Common myeloid progenitor, CD34-positive (primary cell): Measurements from ENCODE around the gene TDRD12.
"Not testable (repeated sequence)": the region's sequence is repeated elsewhere in the genome, so short reads cannot be mapped to it uniquely, and the experiment has no call there.

Experiments used
- CTCF ChIA-PET: fragments of 350-600 bp; sonication (Branson Sonifier 250); formaldehyde crosslinking; loops from one replicate; lab custom pipeline; 2021; ENCODE audit warnings: antibody characterized with exemption; lab: Charles Lee
- POLR2A ChIA-PET: fragments of 350-600 bp; sonication (Branson Sonifier 250); formaldehyde crosslinking; loops from one replicate; lab custom pipeline; 2021; ENCODE audit warnings: antibody characterized with exemption; lab: Charles Lee
- DNase-seq, 3 donors: peaks; one replicate each; pipeline versions ENCODE4 v3.0.0 to v3.0.0-alpha.2; 2013
- H3K27ac ChIP-seq, 2 experiments: 1 replicate in 1 of 2; 2 replicates in 1 of 2; pipeline ENCODE4 v1.7.0; 2013; ENCODE audit warnings: inconsistent platforms in 2 of 2, low read length in 2 of 2, mild to moderate bottlenecking in 2 of 2, low read depth in 1 of 2, moderate library complexity in 1 of 2; ENCODE audit not compliant: severe bottlenecking in 2 of 2, insufficient read depth in 1 of 2, poor library complexity in 1 of 2
- H3K27me3 ChIP-seq, 5 experiments: replicated peaks in 2 of 5; 1 replicate in 3 of 5; 2 replicates in 2 of 5; pipeline versions ENCODE4 v1.6.1 to v1.7.0; 2013; ENCODE audit warnings: low read length in 4 of 5, mild to moderate bottlenecking in 2 of 5, moderate library complexity in 2 of 5, inconsistent platforms in 1 of 5; ENCODE audit not compliant: insufficient read depth in 5 of 5, control insufficient read depth in 4 of 5
- H3K36me3 ChIP-seq, 4 experiments: 1 replicate in 2 of 4; 2 replicates in 2 of 4; pipeline versions ENCODE4 v1.6.1 to v1.7.0; 2013; ENCODE audit warnings: low read length in 3 of 4, control low read depth in 1 of 4, mild to moderate bottlenecking in 1 of 4; ENCODE audit not compliant: control insufficient read depth in 4 of 4, insufficient read depth in 4 of 4
- H3K4me1 ChIP-seq, 4 experiments: 1 replicate in 3 of 4; 2 replicates in 1 of 4; pipeline versions ENCODE4 v1.6.1 to v1.7.1; 2013; ENCODE audit warnings: low read length in 3 of 4, mild to moderate bottlenecking in 3 of 4, control low read depth in 1 of 4, inconsistent platforms in 1 of 4, moderate library complexity in 1 of 4; ENCODE audit not compliant: control insufficient read depth in 4 of 4, insufficient read depth in 4 of 4; ENCODE audit errors: control extremely low read depth in 1 of 4
- H3K4me3 ChIP-seq, 7 experiments: 1 replicate in 4 of 7; 2 replicates in 3 of 7; pipeline versions ENCODE4 v1.5.1 to v1.7.0; 2013; ENCODE audit warnings: mild to moderate bottlenecking in 7 of 7, low read length in 6 of 7, moderate library complexity in 6 of 7, inconsistent platforms in 2 of 7, low read depth in 2 of 7, control low read depth in 1 of 7; ENCODE audit not compliant: insufficient read depth in 4 of 7, control insufficient read depth in 1 of 7; ENCODE audit errors: extremely low read depth in 1 of 7
- H3K9me3 ChIP-seq, 5 experiments: 1 replicate in 4 of 5; 2 replicates in 1 of 5; pipeline versions ENCODE4 v1.6.1 to v1.7.1; 2013; ENCODE audit warnings: low read length in 4 of 5, mild to moderate bottlenecking in 2 of 5, inconsistent platforms in 1 of 5, low read depth in 1 of 5, moderate library complexity in 1 of 5; ENCODE audit not compliant: control insufficient read depth in 4 of 5, insufficient read depth in 2 of 5; ENCODE audit errors: control extremely low read depth in 1 of 5
- WGBS: methylation state at CpG from one replicate; pipeline ENCODE4 v1.1.5; 2013; ENCODE audit not compliant: insufficient coverage; 5-methylcytosine and 5-hydroxymethylcytosine counted together

Gene TDRD12

DNA sequence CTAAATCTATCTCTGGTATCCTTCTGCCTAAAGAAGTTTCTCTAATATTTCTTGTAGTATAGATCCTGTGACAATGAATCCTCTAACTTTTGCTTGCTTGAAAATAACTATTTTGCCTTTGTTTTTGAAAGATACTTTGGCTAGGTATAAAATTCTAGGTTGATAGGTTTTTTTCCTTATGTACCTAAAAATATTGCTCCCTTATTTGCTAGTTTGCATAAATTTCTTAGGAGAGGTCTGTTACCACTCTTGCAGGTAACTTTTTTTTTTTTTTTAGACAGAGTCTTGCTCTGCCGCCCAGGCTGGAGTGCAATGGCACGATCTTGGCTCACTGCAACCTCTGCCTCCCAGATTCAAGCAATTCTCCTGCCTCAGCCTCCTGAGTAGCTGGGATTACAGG is 15.6 kb upstream of the TDRD12 start:
- DNase-seq, H3K27me3 ChIP-seq, H3K4me3 ChIP-seq, POLR2A ChIA-PET, H3K27ac ChIP-seq, H3K4me1 ChIP-seq: not testable (repeated sequence)
- Histone ChIP-seq H3K36me3 (peaks cover 6 to 40% (median 9%) of the 10 kb centered on the region in 4 experiments), H3K9me3 (peaks cover 1 to 22% (median 8%) of the 10 kb centered on the region in 5 experiments)
- no CpG with 5 or more reads among the region's 2 CpGs for WGBS
- CTCF ChIA-PET = interaction anchor here (1.7 kb wide), 1 partner anchor 18 kb away, joined by 3 read pairs; no protein-coding TSS in a partner anchor

DNA sequence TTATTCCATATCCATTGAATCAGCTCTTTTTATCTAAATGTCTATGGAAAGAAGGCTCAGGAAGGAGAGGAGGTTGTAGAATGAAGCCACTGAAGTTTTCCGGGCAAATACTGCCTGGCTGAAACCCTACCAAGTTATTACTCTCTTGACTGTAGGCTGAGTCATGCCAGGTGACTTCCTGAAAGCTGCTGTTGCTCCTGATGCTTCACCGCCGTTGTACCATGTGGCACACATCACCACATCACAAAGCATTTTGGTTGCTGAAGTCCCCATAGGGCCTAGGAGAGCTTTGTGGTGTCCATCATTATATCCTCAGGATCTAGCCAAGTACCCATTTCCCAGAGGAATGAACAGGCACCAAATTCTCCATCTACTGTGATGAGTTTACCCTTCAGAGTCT is 11.1 kb upstream of the TDRD12 start:
- peak; percentile 44 to 92 (median 85) for DNase-seq
- 5% methylated on average over 3 of the region's 3 CpGs for WGBS
- H3K4me1 ChIP-seq = peaks cover 0 to 5% (median 3%) of the 10 kb centered on the region in 4 experiments
- ChIA-PET POLR2A (no interaction called here), CTCF (no interaction called here)
- no peaks in the 10 kb centered on the region for H3K27me3 ChIP-seq
- H3K9me3 ChIP-seq = peaks cover 0 to 15% (median 2%) of the 10 kb centered on the region in 5 experiments
- H3K27ac ChIP-seq = no peak overlapping the region
- peaks cover 6 to 26% (median 8%) of the 10 kb centered on the region in 4 experiments for H3K36me3 ChIP-seq
- H3K4me3 ChIP-seq = no peak overlapping the region

DNA sequence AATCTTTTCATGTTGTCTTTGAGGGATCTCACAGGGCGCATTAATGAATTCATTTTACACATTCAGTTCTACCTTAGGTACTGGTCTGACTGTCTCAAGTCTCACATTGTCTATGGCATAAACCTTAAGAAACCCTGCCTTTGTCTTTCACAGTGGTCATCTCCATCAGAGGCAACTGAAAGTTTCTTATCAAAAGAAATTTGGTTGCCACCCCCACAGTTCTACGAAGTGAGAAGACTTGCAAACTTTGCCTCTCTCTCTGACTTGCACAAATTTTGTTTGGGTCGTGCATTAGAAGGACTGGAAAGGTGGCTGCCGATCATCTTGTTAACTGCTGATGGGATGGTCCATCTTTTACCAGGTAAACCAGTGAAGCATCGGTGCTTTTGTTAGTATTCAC is 10.5 kb upstream of the TDRD12 start:
- H3K27ac ChIP-seq = no peak overlapping the region
- peaks cover 0 to 11% (median 1%) of the 10 kb centered on the region in 5 experiments for H3K9me3 ChIP-seq
- ChIA-PET CTCF (no interaction called here), POLR2A (no interaction called here)
- DNase-seq = no peak
- WGBS = 91% methylated on average over 5 of the region's 5 CpGs
- H3K4me3 ChIP-seq = no peak overlapping the region
- peaks cover 6 to 30% (median 10%) of the 10 kb centered on the region in 4 experiments for H3K36me3 ChIP-seq
- peaks cover 0 to 5% (median 3%) of the 10 kb centered on the region in 4 experiments for H3K4me1 ChIP-seq
- no peaks in the 10 kb centered on the region for H3K27me3 ChIP-seq

DNA sequence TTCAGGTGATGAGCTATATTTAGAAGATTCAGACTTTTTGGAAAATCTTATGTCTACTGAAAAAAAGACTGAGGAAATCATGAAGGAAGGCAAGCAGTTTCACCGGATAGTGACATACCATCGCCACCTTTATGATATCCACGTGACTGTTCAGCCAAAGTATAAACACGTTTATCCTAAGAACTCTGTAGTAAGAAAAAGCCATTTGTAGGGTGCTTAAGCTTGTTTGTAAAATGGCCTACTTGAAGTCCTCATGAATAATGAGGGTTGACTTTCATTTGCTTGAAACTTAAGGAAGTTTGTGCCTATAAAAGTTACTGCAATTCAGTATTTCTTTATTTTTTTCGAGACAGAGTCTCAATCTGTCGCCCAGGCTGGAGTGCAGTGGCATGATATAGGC is 7.8 kb upstream of the TDRD12 start:
- Histone ChIP-seq H3K9me3 (peaks cover 0 to 3% (median 0%) of the 10 kb centered on the region in 5 experiments), H3K4me3 (no peak overlapping the region), H3K36me3 (peaks cover 2 to 26% (median 10%) of the 10 kb centered on the region in 4 experiments), H3K27ac (no peak overlapping the region), H3K27me3 (no peaks in the 10 kb centered on the region), H3K4me1 (peaks cover 0 to 5% (median 3%) of the 10 kb centered on the region in 4 experiments)
- POLR2A ChIA-PET = no interaction called here
- 93% methylated on average over 3 of the region's 6 CpGs for WGBS
- no peak for DNase-seq
- CTCF ChIA-PET = no interaction called here

DNA sequence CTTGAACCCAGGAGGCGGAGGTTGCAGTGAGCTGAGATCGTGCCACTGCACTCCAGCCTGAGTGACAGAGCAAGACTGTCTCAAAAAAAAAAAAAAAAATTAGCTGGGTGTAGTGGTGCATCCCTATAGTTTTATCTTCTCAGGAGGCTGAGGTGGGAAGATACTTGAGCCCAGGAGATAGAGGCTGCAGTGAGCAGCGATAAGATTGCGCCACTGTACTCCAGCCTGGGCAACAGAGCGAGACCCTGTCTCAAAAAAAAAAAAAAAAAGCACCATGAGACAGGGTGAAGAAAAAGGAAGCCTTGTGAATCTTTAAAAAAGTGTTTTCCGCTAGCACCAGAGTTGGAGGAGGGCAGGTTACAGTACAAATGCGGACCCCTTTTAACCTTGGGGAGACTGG is 3.4 kb upstream of the TDRD12 start:
- peaks cover 2 to 26% (median 11%) of the 10 kb centered on the region in 4 experiments for H3K36me3 ChIP-seq
- POLR2A ChIA-PET, H3K4me3 ChIP-seq, H3K9me3 ChIP-seq, H3K4me1 ChIP-seq, CTCF ChIA-PET, H3K27me3 ChIP-seq, DNase-seq, H3K27ac ChIP-seq: not testable (repeated sequence)
- 100% methylated on average over 6 of the region's 7 CpGs for WGBS

DNA sequence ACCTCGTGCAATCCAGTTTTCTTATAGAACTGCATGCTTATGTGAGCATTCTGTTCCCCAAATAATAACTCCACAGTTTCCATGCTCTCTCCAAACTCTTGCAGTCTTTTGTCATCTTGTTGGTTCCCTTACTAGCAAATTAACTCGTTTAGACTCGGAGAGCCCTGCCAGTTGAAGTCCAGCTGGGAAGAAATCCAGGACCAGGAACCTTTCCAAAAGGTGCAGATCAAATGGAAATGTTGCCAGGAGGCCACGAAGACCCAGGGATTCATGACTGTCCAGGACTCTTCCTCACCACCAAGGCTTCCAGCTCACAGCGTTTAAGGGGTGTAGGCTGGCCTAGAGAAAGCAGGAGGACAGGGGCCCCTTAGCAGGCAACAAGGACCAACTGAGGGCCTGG is 2.1 kb upstream of the TDRD12 start:
- DNase-seq = no peak
- peaks cover 0 to 3% (median 0%) of the 10 kb centered on the region in 5 experiments for H3K9me3 ChIP-seq
- peaks cover 0 to 4% (median 0%) of the 10 kb centered on the region in 4 experiments for H3K4me1 ChIP-seq
- ChIA-PET CTCF (interaction anchor here (1.2 kb wide), 1 partner anchor 16 kb away, joined by 3 read pairs; no protein-coding TSS in a partner anchor), POLR2A (no interaction called here)
- H3K4me3 ChIP-seq = no peak overlapping the region
- WGBS = 94% methylated on average over 4 of the region's 5 CpGs
- H3K27me3 ChIP-seq = no peaks in the 10 kb centered on the region
- peaks cover 2 to 21% (median 9%) of the 10 kb centered on the region in 4 experiments for H3K36me3 ChIP-seq
- H3K27ac ChIP-seq = no peak overlapping the region

DNA sequence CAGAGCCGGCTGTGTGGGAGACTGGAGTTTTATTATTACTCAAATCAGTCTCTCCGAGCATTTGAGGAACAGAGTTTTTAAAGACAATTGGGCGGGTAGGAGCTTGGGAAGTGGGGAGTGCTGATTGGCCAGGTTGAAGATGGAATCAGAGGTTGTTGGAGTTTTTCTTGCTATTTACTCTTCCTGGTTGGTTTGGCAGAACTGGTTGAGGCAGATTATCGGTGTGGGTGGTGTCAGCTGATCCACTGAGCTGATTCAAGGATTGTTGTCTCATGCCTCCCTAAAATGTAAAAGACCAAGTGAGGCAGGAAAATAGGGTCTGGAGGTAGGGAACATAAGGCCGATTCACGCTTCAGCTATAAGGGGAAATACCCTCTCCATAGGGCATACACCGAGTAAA is 1.3 kb upstream of the TDRD12 start:
- 94% methylated on average over 7 of the region's 7 CpGs for WGBS
- POLR2A ChIA-PET = interaction anchor here (0.7 kb wide), 1 partner anchor 209 kb away, joined by 3 read pairs; no protein-coding TSS in a partner anchor
- H3K36me3 ChIP-seq = peaks cover 2 to 17% (median 9%) of the 10 kb centered on the region in 4 experiments
- H3K27me3 ChIP-seq = no peaks in the 10 kb centered on the region
- H3K4me1 ChIP-seq = peaks cover 0 to 4% (median 0%) of the 10 kb centered on the region in 4 experiments
- H3K27ac ChIP-seq = no peak overlapping the region
- CTCF ChIA-PET = no interaction called here
- no peak overlapping the region for H3K4me3 ChIP-seq
- no peak for DNase-seq
- peaks cover 0 to 3% (median 0%) of the 10 kb centered on the region in 5 experiments for H3K9me3 ChIP-seq
